ENCODE results near the gene ALOX5AP. TPM values are rescaled to one million over a fixed set of nuclear protein-coding genes. Genes with fewer than 3 reads are reported as not detected.
A peak's percentile ranks its signal among the peaks of the same experiment; 100 is the strongest.

ALOX5AP gene
- total RNA-seq, 1 donor from 2014 or later = not detected

- FAIRE-seq (no peak), DNase-seq (ENCODE audit: low read depth) (peak; percentile 38)
- no peaks in the 10 kb centered on the region for H3K27me3 ChIP-seq (ENCODE audit: control insufficient read depth, insufficient read depth, low read length)
- H3K4me3 ChIP-seq (ENCODE audit: low read depth, low read length) = no peak overlapping the region
- no peak for TF ChIP-seq CTCF (IDR thresholded peaks at IDR 0.05; ENCODE audit: insufficient read depth, low read length, severe bottlenecking)
- no peaks in the 10 kb centered on the region for H3K36me3 ChIP-seq (ENCODE audit: control insufficient read depth, insufficient read depth, low read length)
These were observed 28.6 kb downstream of the ALOX5AP start for GRCh38 chr13:30763786-30764413.

- no peak for TF ChIP-seq CTCF (IDR thresholded peaks at IDR 0.05; ENCODE audit: insufficient read depth, low read length, severe bottlenecking)
- H3K36me3 ChIP-seq (ENCODE audit: control insufficient read depth, insufficient read depth, low read length) = no peaks in the 10 kb centered on the region
- H3K27me3 ChIP-seq (ENCODE audit: control insufficient read depth, insufficient read depth, low read length) = no peaks in the 10 kb centered on the region
- no peak overlapping the region for H3K4me3 ChIP-seq (ENCODE audit: low read depth, low read length)
- DNase-seq (ENCODE audit: low read depth) = no peak
- no peak for FAIRE-seq
These were observed 30.9 kb downstream of the ALOX5AP start for GRCh38 chr13:30766231-30766630.

GRCh38 chr13:30770929-30771328 lies 35.6 kb downstream of the ALOX5AP start:
- FAIRE-seq = no peak

GRCh38 chr13:30773561-30773960 lies 38.2 kb downstream of the ALOX5AP start:
- H3K36me3 ChIP-seq (ENCODE audit: control insufficient read depth, insufficient read depth, low read length) = no peaks in the 10 kb centered on the region
- no peak for TF ChIP-seq CTCF (IDR thresholded peaks at IDR 0.05; ENCODE audit: insufficient read depth, low read length, severe bottlenecking)
- no peak for FAIRE-seq
- no peak overlapping the region for H3K4me3 ChIP-seq (ENCODE audit: low read depth, low read length)
- no peaks in the 10 kb centered on the region for H3K27me3 ChIP-seq (ENCODE audit: control insufficient read depth, insufficient read depth, low read length)
- no peak for DNase-seq (ENCODE audit: low read depth)

More at GRCh38 chr13:30770929-30771328, 35.6 kb downstream of the ALOX5AP start:
- TF ChIP-seq CTCF (IDR thresholded peaks at IDR 0.05; ENCODE audit: insufficient read depth, low read length, severe bottlenecking) = no peak
- no peak for DNase-seq (ENCODE audit: low read depth)
- Histone ChIP-seq H3K27me3 (ENCODE audit: control insufficient read depth, insufficient read depth, low read length) (no peaks in the 10 kb centered on the region), H3K4me3 (ENCODE audit: low read depth, low read length) (no peak overlapping the region), H3K36me3 (ENCODE audit: control insufficient read depth, insufficient read depth, low read length) (no peaks in the 10 kb centered on the region)

- DNase-seq (ENCODE audit: low read depth) (no peak), FAIRE-seq (no peak)
- Histone ChIP-seq H3K27me3 (ENCODE audit: control insufficient read depth, insufficient read depth, low read length) (no peaks in the 10 kb centered on the region), H3K4me3 (ENCODE audit: low read depth, low read length) (no peak overlapping the region), H3K36me3 (ENCODE audit: control insufficient read depth, insufficient read depth, low read length) (no peaks in the 10 kb centered on the region)
- TF ChIP-seq CTCF (IDR thresholded peaks at IDR 0.05; ENCODE audit: insufficient read depth, low read length, severe bottlenecking) = no peak
These were observed 38.9 kb downstream of the ALOX5AP start for GRCh38 chr13:30774214-30774730.

- Histone ChIP-seq H3K27me3 (ENCODE audit: control insufficient read depth, insufficient read depth, low read length) (no peaks in the 10 kb centered on the region), H3K36me3 (ENCODE audit: control insufficient read depth, insufficient read depth, low read length) (no peaks in the 10 kb centered on the region), H3K4me3 (ENCODE audit: low read depth, low read length) (no peak overlapping the region)
- DNase-seq (ENCODE audit: low read depth) (no peak), FAIRE-seq (no peak)
- TF ChIP-seq CTCF (IDR thresholded peaks at IDR 0.05; ENCODE audit: insufficient read depth, low read length, severe bottlenecking) = no peak
These were observed 41.3 kb downstream of the ALOX5AP start for GRCh38 chr13:30776661-30777060.

Measured in bronchial epithelial cell (primary cell).